Tibial nerve (tissue), 4 donors: Measurements from ENCODE around the gene DNAJC21.

Experiments used
- EP300 ChIP-seq, 2 donors: sonication (generic); formaldehyde crosslinking; IDR thresholded peaks; one replicate each; pipeline ENCODE4 v1.6.1; 2017; ENCODE audit warnings: antibody characterized with exemption in 2 of 2, mild to moderate bottlenecking in 1 of 2
- POLR2A ChIP-seq, 2 donors: fragments of 450-650 bp; IDR thresholded peaks; one replicate each; pipeline ENCODE4 v1.6.1; 2017; ENCODE audit warnings: antibody characterized with exemption in 2 of 2, mild to moderate bottlenecking in 2 of 2, moderate library complexity in 2 of 2
- TF ChIP-seq, protein P1 (sequence below), 5 experiments: fragments of 200-600 bp in 3 of 5; fragments of 450-650 bp in 2 of 5; sonication (generic) in 3 of 5; IDR thresholded peaks; one replicate each; pipeline ENCODE4 v1.5.1; 2016 to 2019; ENCODE audit warnings: antibody characterized with exemption in 5 of 5, mild to moderate bottlenecking in 3 of 5, moderate library complexity in 2 of 5

DNA sequence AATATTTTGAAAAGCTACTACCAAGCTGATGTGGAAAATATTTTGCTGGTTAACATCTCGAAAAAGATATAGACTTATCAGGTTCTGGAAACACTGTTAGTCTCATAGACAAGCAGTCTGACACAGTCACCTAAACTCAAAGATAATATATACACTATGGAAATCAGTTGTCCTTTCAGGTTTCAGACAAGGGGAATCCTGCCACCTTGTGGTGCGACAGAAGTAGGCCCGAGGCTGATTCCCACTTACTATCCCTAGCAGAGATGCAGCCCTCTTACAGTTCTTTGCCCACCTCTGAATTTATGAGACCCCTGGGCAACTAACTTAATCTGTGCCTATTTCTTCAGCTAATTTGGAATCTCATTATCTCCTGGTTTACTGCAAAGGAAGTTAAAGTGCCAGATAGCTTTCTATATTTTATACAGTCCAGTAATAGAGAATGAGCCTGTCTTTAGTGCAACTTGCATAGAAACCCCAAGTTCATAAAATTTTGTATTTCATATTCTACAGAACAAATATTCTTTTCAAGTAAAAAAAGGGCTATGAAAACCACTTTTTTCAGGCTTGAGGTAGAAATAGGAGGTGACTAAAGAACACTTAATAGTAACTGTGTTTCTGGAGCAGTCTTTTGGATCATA is 31.0 kb upstream of the DNAJC21 start:
- TF ChIP-seq, protein P1, sequence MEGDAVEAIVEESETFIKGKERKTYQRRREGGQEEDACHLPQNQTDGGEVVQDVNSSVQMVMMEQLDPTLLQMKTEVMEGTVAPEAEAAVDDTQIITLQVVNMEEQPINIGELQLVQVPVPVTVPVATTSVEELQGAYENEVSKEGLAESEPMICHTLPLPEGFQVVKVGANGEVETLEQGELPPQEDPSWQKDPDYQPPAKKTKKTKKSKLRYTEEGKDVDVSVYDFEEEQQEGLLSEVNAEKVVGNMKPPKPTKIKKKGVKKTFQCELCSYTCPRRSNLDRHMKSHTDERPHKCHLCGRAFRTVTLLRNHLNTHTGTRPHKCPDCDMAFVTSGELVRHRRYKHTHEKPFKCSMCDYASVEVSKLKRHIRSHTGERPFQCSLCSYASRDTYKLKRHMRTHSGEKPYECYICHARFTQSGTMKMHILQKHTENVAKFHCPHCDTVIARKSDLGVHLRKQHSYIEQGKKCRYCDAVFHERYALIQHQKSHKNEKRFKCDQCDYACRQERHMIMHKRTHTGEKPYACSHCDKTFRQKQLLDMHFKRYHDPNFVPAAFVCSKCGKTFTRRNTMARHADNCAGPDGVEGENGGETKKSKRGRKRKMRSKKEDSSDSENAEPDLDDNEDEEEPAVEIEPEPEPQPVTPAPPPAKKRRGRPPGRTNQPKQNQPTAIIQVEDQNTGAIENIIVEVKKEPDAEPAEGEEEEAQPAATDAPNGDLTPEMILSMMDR (IDR thresholded peaks at IDR 0.05): peak; percentile 72 to 87 (median 80)
- TF ChIP-seq POLR2A (IDR thresholded peaks at IDR 0.05): no peak
- peak in 1 of 2 donors; percentile 36 for TF ChIP-seq EP300 (IDR thresholded peaks at IDR 0.05)
